WTC11 (cell line): ENCODE results near the gene CENPB. TPM values are rescaled to one million over a fixed set of nuclear protein-coding genes. Genes with fewer than 3 reads are reported as not detected.

Source experiments
- ATAC-seq: fragments of 200-7000 bp; cut with Tn5 transposase; 2 replicates; pipeline ENCODE4 v1.10.0; 2021; ENCODE audit warnings: mild to moderate bottlenecking, moderate library complexity
- CTCF ChIA-PET: fragments of 300-600 bp; sonication (Branson Sonifier 250); formaldehyde crosslinking; loops from one replicate; lab custom pipeline; 2021; ENCODE audit warnings: antibody characterized with exemption; lab: Charles Lee
- POLR2A ChIA-PET: fragments of 350-600 bp; sonication (Branson Sonifier 250); formaldehyde crosslinking; loops from one replicate; lab custom pipeline; 2021; ENCODE audit warnings: antibody characterized with exemption; lab: Charles Lee
- DNase-seq: peaks from one replicate; pipeline ENCODE4 v3.0.0; 2021; ENCODE audit warnings: low spot score
- H3K27ac Mint-ChIP-seq: 2 replicates; pipeline ENCODE4 v1.8.0; 2021; ENCODE audit warnings: mixed read lengths
- H3K27me3 Mint-ChIP-seq: 2 replicates; pipeline ENCODE4 v1.8.0; 2021; ENCODE audit warnings: low read depth, mild to moderate bottlenecking, moderate library complexity, mixed read lengths
- H3K36me3 Mint-ChIP-seq: 2 replicates; pipeline ENCODE4 v1.8.0; 2021; ENCODE audit warnings: mixed read lengths
- H3K4me1 Mint-ChIP-seq: 2 replicates; pipeline ENCODE4 v1.8.0; 2022; ENCODE audit warnings: mixed read lengths
- H3K4me3 Mint-ChIP-seq: 2 replicates; pipeline ENCODE4 v1.8.0; 2021; ENCODE audit warnings: mild to moderate bottlenecking, moderate library complexity, mixed read lengths
- H3K9me3 Mint-ChIP-seq: 2 replicates; pipeline ENCODE4 v1.8.0; 2021; ENCODE audit warnings: mixed read lengths
- AFF4 ChIP-seq: sonication (generic); formaldehyde crosslinking; IDR thresholded peaks from 2 replicates; pipeline ENCODE4 v1.8.1; 2023; ENCODE audit warnings: mild to moderate bottlenecking, missing genetic modification reagents, borderline replicate concordance
- CREM ChIP-seq: sonication (generic); formaldehyde crosslinking; IDR thresholded peaks from 2 replicates; pipeline ENCODE4 v1.8.1; 2022; ENCODE audit warnings: mild to moderate bottlenecking, missing genetic modification reagents, moderate library complexity
- CTCF ChIP-seq: fragments of 200-600 bp; IDR thresholded peaks from 2 replicates; pipeline ENCODE4 v1.8.0; 2022; ENCODE audit warnings: antibody characterized with exemption
- FOXJ3 ChIP-seq: sonication (generic); formaldehyde crosslinking; IDR thresholded peaks from 2 replicates; pipeline ENCODE4 v1.9.0; 2021; ENCODE audit warnings: missing genetic modification reagents, mild to moderate bottlenecking, borderline replicate concordance
- HMGA2 ChIP-seq: fragments of 250-450 bp; sonication (Bioruptor Pico); IDR thresholded peaks from 2 replicates; pipeline ENCODE4 v1.4.0; 2021; ENCODE audit warnings: mild to moderate bottlenecking, moderate library complexity
- IRF1 ChIP-seq: sonication (generic); formaldehyde crosslinking; IDR thresholded peaks from 2 replicates; pipeline ENCODE4 v1.8.0; 2023; ENCODE audit warnings: missing genetic modification reagents
- NR2C2 ChIP-seq: sonication (generic); formaldehyde crosslinking; IDR thresholded peaks from 2 replicates; pipeline ENCODE4 v1.8.0; 2022; ENCODE audit warnings: mild to moderate bottlenecking, missing genetic modification reagents
- RORB ChIP-seq: fragments of 250-450 bp; sonication (Bioruptor Pico); IDR thresholded peaks from 2 replicates; pipeline ENCODE4 v1.9.0; 2021; ENCODE audit warnings: mild to moderate bottlenecking
- SP1 ChIP-seq: sonication (generic); formaldehyde crosslinking; conservative IDR thresholded peaks from 2 replicates; pipeline ENCODE4 v1.8.1; 2022; ENCODE audit warnings: missing genetic modification reagents
- TEAD1 ChIP-seq: sonication (generic); formaldehyde crosslinking; IDR thresholded peaks from 2 replicates; pipeline ENCODE4 v1.8.0; 2022; ENCODE audit warnings: mild to moderate bottlenecking, missing genetic modification reagents
- USF2 ChIP-seq: sonication (generic); formaldehyde crosslinking; IDR thresholded peaks from 2 replicates; pipeline ENCODE4 v1.8.1; 2023; ENCODE audit warnings: mild to moderate bottlenecking, missing genetic modification reagents, moderate library complexity
- ZBTB21 ChIP-seq: sonication (generic); formaldehyde crosslinking; IDR thresholded peaks from 2 replicates; pipeline ENCODE4 v1.8.1; 2023; ENCODE audit warnings: mild to moderate bottlenecking, missing genetic modification reagents, borderline replicate concordance
- ZMAT4 ChIP-seq: fragments of 250-450 bp; sonication (Bioruptor Pico); IDR thresholded peaks from 2 replicates; pipeline ENCODE4 v1.9.0; 2021; ENCODE audit warnings: mild to moderate bottlenecking
- ZNF232 ChIP-seq: sonication (generic); formaldehyde crosslinking; IDR thresholded peaks from 2 replicates; pipeline ENCODE4 v1.8.0; 2022; ENCODE audit warnings: mild to moderate bottlenecking, missing genetic modification reagents
- ZNF281 ChIP-seq: sonication (generic); formaldehyde crosslinking; IDR thresholded peaks from 2 replicates; pipeline ENCODE4 v1.8.0; 2023; ENCODE audit warnings: mild to moderate bottlenecking, missing genetic modification reagents
- ZNF423 ChIP-seq: fragments of 250-450 bp; sonication (Bioruptor Pico); IDR thresholded peaks from 2 replicates; pipeline ENCODE4 v2.1.2; 2022; ENCODE audit warnings: mild to moderate bottlenecking, moderate library complexity
- total RNA-seq: library from RNA; stranded (reverse); gene quantifications from 3 replicates; pipeline ENCODE4 v1.2.3, GENCODE V29; 2021

Gene CENPB
- total RNA-seq, 1 experiment from 2014 or later: 58.7 TPM

GRCh38 chr20:3753501-3754275 is 32.9 kb downstream of the CENPB start (continued):
- no peak for TF ChIP-seq IRF1
- TF ChIP-seq RORB (CRISPR knock-in tag): no peak
- no peak for TF ChIP-seq FOXJ3
- TF ChIP-seq ZNF281 (CRISPR knock-in tag): no peak
- TF ChIP-seq ZBTB21 (CRISPR knock-in tag): no peak
- no peak for TF ChIP-seq TEAD1 (CRISPR knock-in tag)
- TF ChIP-seq ZMAT4 (CRISPR knock-in tag): no peak

- Mint-ChIP-seq H3K36me3 (peaks cover 18% of the 10 kb centered on the region), H3K4me1 (peaks cover 6% of the 10 kb centered on the region), H3K27me3 (peaks cover 25% of the 10 kb centered on the region), H3K4me3 (no peak overlapping the region), H3K9me3 (no peaks in the 10 kb centered on the region), H3K27ac (no peak overlapping the region)
- CTCF ChIA-PET: interaction anchor here (0.6 to 8.7 kb wide), 26 partner anchors 8 to 339 kb away, joined by 3 to 195 read pairs (median 5); partner anchors contain the start of genes ADISSP, AP5S1, CENPB and SPEF1
- peak; percentile 57; the same call in 1 of the 2 replicates for TF ChIP-seq CTCF
- no peak for TF ChIP-seq ZNF232 (CRISPR knock-in tag)
- POLR2A ChIA-PET: interaction anchor here (1.0 to 1.1 kb wide), 2 partner anchors 15 to 19 kb away, joined by 3 read pairs; partner anchors contain the start of gene ADISSP
- DNase-seq (peak; percentile 78), ATAC-seq (peak; percentile 59)
Observed at GRCh38 chr20:3753098-3753497, 33.4 kb downstream of the CENPB start.

GRCh38 chr20:3752386-3752759 is 34.2 kb downstream of the CENPB start:
- peak overlapping the region; percentile 41; the same call in 1 of the 2 replicates for H3K4me3 Mint-ChIP-seq
- TF ChIP-seq CREM (CRISPR knock-in tag) (no peak), SP1 (no peak), HMGA2 (CRISPR knock-in tag) (no peak), ZBTB21 (CRISPR knock-in tag) (no peak), NR2C2 (CRISPR knock-in tag) (no peak), USF2 (CRISPR knock-in tag) (peak; percentile 16; the same call in 1 of the 2 replicates), ZNF423 (no peak), AFF4 (no peak)
- no peaks in the 10 kb centered on the region for H3K9me3 Mint-ChIP-seq
- no peak overlapping the region for H3K27ac Mint-ChIP-seq
- ATAC-seq (no peak), DNase-seq (no peak)
- peaks cover 32% of the 10 kb centered on the region for H3K27me3 Mint-ChIP-seq
- H3K4me1 Mint-ChIP-seq: peaks cover 6% of the 10 kb centered on the region
- H3K36me3 Mint-ChIP-seq: peaks cover 11% of the 10 kb centered on the region
- CTCF ChIA-PET: interaction anchor here (0.6 to 8.7 kb wide), 24 partner anchors 7 to 340 kb away, joined by 3 to 195 read pairs (median 6); partner anchors contain the start of genes ADISSP, AP5S1 and SPEF1
- POLR2A ChIA-PET: interaction anchor here (1.0 kb wide), 1 partner anchor 15 kb away, joined by 3 read pairs; the partner anchor contains the start of gene ADISSP
